WTC11 (cell line): ENCODE measurements around the gene RAPGEF5. TPM values are rescaled to one million over a fixed set of nuclear protein-coding genes. Genes with fewer than 3 reads are reported as not detected.

Experiments used
- ATAC-seq: fragments of 200-7000 bp; cut with Tn5 transposase; 2 replicates; pipeline ENCODE4 v1.10.0; 2021; ENCODE audit warnings: mild to moderate bottlenecking, moderate library complexity
- CTCF ChIA-PET: fragments of 300-600 bp; sonication (Branson Sonifier 250); formaldehyde crosslinking; loops from one replicate; lab custom pipeline; 2021; ENCODE audit warnings: antibody characterized with exemption; lab: Charles Lee
- POLR2A ChIA-PET: fragments of 350-600 bp; sonication (Branson Sonifier 250); formaldehyde crosslinking; loops from one replicate; lab custom pipeline; 2021; ENCODE audit warnings: antibody characterized with exemption; lab: Charles Lee
- DNase-seq: peaks from one replicate; pipeline ENCODE4 v3.0.0; 2021; ENCODE audit warnings: low spot score
- H3K27ac Mint-ChIP-seq: 2 replicates; pipeline ENCODE4 v1.8.0; 2021; ENCODE audit warnings: mixed read lengths
- H3K27me3 Mint-ChIP-seq: 2 replicates; pipeline ENCODE4 v1.8.0; 2021; ENCODE audit warnings: low read depth, mild to moderate bottlenecking, moderate library complexity, mixed read lengths
- H3K36me3 Mint-ChIP-seq: 2 replicates; pipeline ENCODE4 v1.8.0; 2021; ENCODE audit warnings: mixed read lengths
- H3K4me1 Mint-ChIP-seq: 2 replicates; pipeline ENCODE4 v1.8.0; 2022; ENCODE audit warnings: mixed read lengths
- H3K4me3 Mint-ChIP-seq: 2 replicates; pipeline ENCODE4 v1.8.0; 2021; ENCODE audit warnings: mild to moderate bottlenecking, moderate library complexity, mixed read lengths
- H3K9me3 Mint-ChIP-seq: 2 replicates; pipeline ENCODE4 v1.8.0; 2021; ENCODE audit warnings: mixed read lengths
- ATF1 ChIP-seq: sonication (generic); formaldehyde crosslinking; IDR thresholded peaks from 2 replicates; pipeline ENCODE4 v1.8.1; 2023; ENCODE audit warnings: mild to moderate bottlenecking, moderate library complexity, missing genetic modification reagents
- CBFB ChIP-seq: sonication (generic); formaldehyde crosslinking; IDR thresholded peaks from 2 replicates; pipeline ENCODE4 v1.8.1; 2022; ENCODE audit warnings: mild to moderate bottlenecking, low read depth, missing genetic modification reagents
- E2F4 ChIP-seq: sonication (generic); formaldehyde crosslinking; IDR thresholded peaks from 2 replicates; pipeline ENCODE4 v1.8.1; 2022; ENCODE audit warnings: low read depth, mild to moderate bottlenecking, moderate library complexity, missing genetic modification reagents, borderline replicate concordance
- ELF4 ChIP-seq: sonication (generic); formaldehyde crosslinking; IDR thresholded peaks from 2 replicates; pipeline ENCODE4 v1.8.1; 2022; ENCODE audit warnings: low read depth, mild to moderate bottlenecking, moderate library complexity, missing genetic modification reagents
- FOXK1 ChIP-seq: sonication (generic); formaldehyde crosslinking; IDR thresholded peaks from 2 replicates; pipeline ENCODE4 v1.8.0; 2022; ENCODE audit warnings: mild to moderate bottlenecking, moderate library complexity, missing genetic modification reagents
- JAZF1 ChIP-seq: fragments of 250-450 bp; sonication (Bioruptor Pico); IDR thresholded peaks from 2 replicates; pipeline ENCODE4 v1.9.0; 2021; ENCODE audit warnings: moderate library complexity, mild to moderate bottlenecking, inconsistent platforms
- NFE2L1 ChIP-seq: sonication (generic); formaldehyde crosslinking; IDR thresholded peaks from 2 replicates; pipeline ENCODE4 v1.8.1; 2023; ENCODE audit warnings: missing genetic modification reagents
- NR2C2 ChIP-seq: sonication (generic); formaldehyde crosslinking; IDR thresholded peaks from 2 replicates; pipeline ENCODE4 v1.8.0; 2022; ENCODE audit warnings: mild to moderate bottlenecking, missing genetic modification reagents
- PREB ChIP-seq: sonication (generic); formaldehyde crosslinking; IDR thresholded peaks from 2 replicates; pipeline ENCODE4 v1.8.1; 2022; ENCODE audit warnings: mild to moderate bottlenecking, missing genetic modification reagents, moderate library complexity, borderline replicate concordance
- RORB ChIP-seq: fragments of 250-450 bp; sonication (Bioruptor Pico); IDR thresholded peaks from 2 replicates; pipeline ENCODE4 v1.9.0; 2021; ENCODE audit warnings: mild to moderate bottlenecking
- TCF7 ChIP-seq: sonication (generic); formaldehyde crosslinking; IDR thresholded peaks from 2 replicates; pipeline ENCODE4 v1.8.0; 2022; ENCODE audit warnings: mild to moderate bottlenecking, low read depth, missing genetic modification reagents, moderate library complexity
- ZNF121 ChIP-seq: sonication (generic); formaldehyde crosslinking; IDR thresholded peaks from 2 replicates; pipeline ENCODE4 v1.8.0; 2023; ENCODE audit warnings: missing genetic modification reagents
- ZNF281 ChIP-seq: sonication (generic); formaldehyde crosslinking; IDR thresholded peaks from 2 replicates; pipeline ENCODE4 v1.8.0; 2023; ENCODE audit warnings: mild to moderate bottlenecking, missing genetic modification reagents
- ZNF317 ChIP-seq: sonication (generic); formaldehyde crosslinking; IDR thresholded peaks from 2 replicates; pipeline ENCODE4 v1.8.1; 2023; ENCODE audit warnings: low read depth, mild to moderate bottlenecking, moderate library complexity, missing genetic modification reagents, borderline replicate concordance
- ZNF671 ChIP-seq: fragments of 250-450 bp; sonication (Bioruptor Pico); IDR thresholded peaks from 2 replicates; pipeline ENCODE4 v1.8.0; 2021; ENCODE audit warnings: mild to moderate bottlenecking
- total RNA-seq: library from RNA; stranded (reverse); gene quantifications from 3 replicates; pipeline ENCODE4 v1.2.3, GENCODE V29; 2021
- TF ChIP-seq, protein P1 (sequence below): sonication (generic); formaldehyde crosslinking; IDR thresholded peaks from 2 replicates; pipeline ENCODE4 v1.8.1; 2023; ENCODE audit warnings: mild to moderate bottlenecking, moderate library complexity, missing genetic modification reagents
- TF ChIP-seq, protein P2 (sequence below): sonication (generic); formaldehyde crosslinking; IDR thresholded peaks from 2 replicates; pipeline ENCODE4 v1.8.1; 2023; ENCODE audit warnings: mild to moderate bottlenecking, missing genetic modification reagents, borderline replicate concordance

Gene RAPGEF5
- total RNA-seq, 1 experiment from 2014 or later: 12.3 TPM

DNA sequence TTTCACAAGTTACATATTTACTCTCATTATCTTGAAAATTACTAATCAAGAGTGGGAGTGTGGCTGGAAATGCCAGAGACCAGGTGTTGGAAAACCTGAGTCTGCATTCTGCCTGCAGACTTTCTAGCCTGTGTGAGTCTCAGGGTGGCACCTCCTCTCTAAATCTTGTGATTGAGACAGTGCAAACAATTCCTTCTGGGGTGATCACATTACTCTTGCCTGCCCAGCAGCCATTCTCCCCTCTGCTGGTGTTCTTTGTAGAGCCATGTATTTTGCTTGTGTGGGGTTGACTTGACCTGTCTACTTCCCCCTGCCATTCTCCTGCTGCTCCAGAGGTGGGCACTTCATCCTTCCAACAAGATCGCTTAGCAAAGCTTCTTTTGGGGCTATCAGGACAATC lies 101.1 kb downstream of the RAPGEF5 start:
- ChIA-PET CTCF (interaction anchor here (1.4 to 1.8 kb wide), 2 partner anchors 145 to 173 kb away, joined by 4 to 12 read pairs; no protein-coding TSS in a partner anchor), POLR2A (no interaction called here)
- Mint-ChIP-seq H3K9me3 (peaks cover 7% of the 10 kb centered on the region; the same call in 1 of the 2 replicates), H3K36me3 (peaks cover 3% of the 10 kb centered on the region; the same call in 1 of the 2 replicates), H3K4me3 (no peak overlapping the region), H3K27ac (no peak overlapping the region), H3K27me3 (no peaks in the 10 kb centered on the region), H3K4me1 (peaks cover 30% of the 10 kb centered on the region)
- peak; percentile 94 for ATAC-seq
- TF ChIP-seq FOXK1 (CRISPR knock-in tag): no peak
- no peak for TF ChIP-seq PREB (CRISPR knock-in tag)
- no peak for TF ChIP-seq ZNF281 (CRISPR knock-in tag)
- no peak for TF ChIP-seq TCF7
- TF ChIP-seq NR2C2 (CRISPR knock-in tag): no peak
- TF ChIP-seq, protein P1, sequence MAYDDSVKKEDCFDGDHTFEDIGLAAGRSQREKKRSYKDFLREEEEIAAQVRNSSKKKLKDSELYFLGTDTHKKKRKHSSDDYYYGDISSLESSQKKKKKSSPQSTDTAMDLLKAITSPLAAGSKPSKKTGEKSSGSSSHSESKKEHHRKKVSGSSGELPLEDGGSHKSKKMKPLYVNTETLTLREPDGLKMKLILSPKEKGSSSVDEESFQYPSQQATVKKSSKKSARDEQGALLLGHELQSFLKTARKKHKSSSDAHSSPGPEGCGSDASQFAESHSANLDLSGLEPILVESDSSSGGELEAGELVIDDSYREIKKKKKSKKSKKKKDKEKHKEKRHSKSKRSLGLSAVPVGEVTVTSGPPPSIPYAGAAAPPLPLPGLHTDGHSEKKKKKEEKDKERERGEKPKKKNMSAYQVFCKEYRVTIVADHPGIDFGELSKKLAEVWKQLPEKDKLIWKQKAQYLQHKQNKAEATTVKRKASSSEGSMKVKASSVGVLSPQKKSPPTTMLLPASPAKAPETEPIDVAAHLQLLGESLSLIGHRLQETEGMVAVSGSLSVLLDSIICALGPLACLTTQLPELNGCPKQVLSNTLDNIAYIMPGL (CRISPR knock-in tag): no peak
- no peak for TF ChIP-seq NFE2L1 (CRISPR knock-in tag)
- no peak for TF ChIP-seq ATF1 (CRISPR knock-in tag)
- no peak for TF ChIP-seq ELF4
- TF ChIP-seq JAZF1 (CRISPR knock-in tag): no peak
- TF ChIP-seq CBFB (CRISPR knock-in tag): no peak
- no peak for TF ChIP-seq ZNF121 (CRISPR knock-in tag)
- TF ChIP-seq E2F4 (CRISPR knock-in tag): no peak
- TF ChIP-seq ZNF671 (CRISPR knock-in tag): no peak
- TF ChIP-seq ZNF317 (CRISPR knock-in tag): no peak
- TF ChIP-seq, protein P2, sequence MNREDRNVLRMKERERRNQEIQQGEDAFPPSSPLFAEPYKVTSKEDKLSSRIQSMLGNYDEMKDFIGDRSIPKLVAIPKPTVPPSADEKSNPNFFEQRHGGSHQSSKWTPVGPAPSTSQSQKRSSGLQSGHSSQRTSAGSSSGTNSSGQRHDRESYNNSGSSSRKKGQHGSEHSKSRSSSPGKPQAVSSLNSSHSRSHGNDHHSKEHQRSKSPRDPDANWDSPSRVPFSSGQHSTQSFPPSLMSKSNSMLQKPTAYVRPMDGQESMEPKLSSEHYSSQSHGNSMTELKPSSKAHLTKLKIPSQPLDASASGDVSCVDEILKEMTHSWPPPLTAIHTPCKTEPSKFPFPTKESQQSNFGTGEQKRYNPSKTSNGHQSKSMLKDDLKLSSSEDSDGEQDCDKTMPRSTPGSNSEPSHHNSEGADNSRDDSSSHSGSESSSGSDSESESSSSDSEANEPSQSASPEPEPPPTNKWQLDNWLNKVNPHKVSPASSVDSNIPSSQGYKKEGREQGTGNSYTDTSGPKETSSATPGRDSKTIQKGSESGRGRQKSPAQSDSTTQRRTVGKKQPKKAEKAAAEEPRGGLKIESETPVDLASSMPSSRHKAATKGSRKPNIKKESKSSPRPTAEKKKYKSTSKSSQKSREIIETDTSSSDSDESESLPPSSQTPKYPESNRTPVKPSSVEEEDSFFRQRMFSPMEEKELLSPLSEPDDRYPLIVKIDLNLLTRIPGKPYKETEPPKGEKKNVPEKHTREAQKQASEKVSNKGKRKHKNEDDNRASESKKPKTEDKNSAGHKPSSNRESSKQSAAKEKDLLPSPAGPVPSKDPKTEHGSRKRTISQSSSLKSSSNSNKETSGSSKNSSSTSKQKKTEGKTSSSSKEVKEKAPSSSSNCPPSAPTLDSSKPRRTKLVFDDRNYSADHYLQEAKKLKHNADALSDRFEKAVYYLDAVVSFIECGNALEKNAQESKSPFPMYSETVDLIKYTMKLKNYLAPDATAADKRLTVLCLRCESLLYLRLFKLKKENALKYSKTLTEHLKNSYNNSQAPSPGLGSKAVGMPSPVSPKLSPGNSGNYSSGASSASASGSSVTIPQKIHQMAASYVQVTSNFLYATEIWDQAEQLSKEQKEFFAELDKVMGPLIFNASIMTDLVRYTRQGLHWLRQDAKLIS (CRISPR knock-in tag): no peak
- TF ChIP-seq RORB (CRISPR knock-in tag): no peak
- DNase-seq: no peak
